Measurements from ENCODE around the gene RIMBP2.

RIMBP2 gene

GRCh38 chr12:130461839-130462557 lies 254.1 kb downstream of the RIMBP2 start:
- Histone ChIP-seq H3K27ac (ENCODE audit: low read length) (no peak overlapping the region), H3K4me1 (ENCODE audit: low read length) (no peaks in the 10 kb centered on the region), H3K4me3 (ENCODE audit: low read length) (no peak overlapping the region), H3K79me2 (ENCODE audit: low read length) (no peaks in the 10 kb centered on the region), H3F3A (ENCODE audit: insufficient read depth, low read length) (no peaks in the 10 kb centered on the region), H3K4me2 (ENCODE audit: low read depth, low read length) (no peak overlapping the region), H2AFZ (ENCODE audit: low read length) (no peak overlapping the region), H3K27me3 (replicated peaks; ENCODE audit: insufficient read depth, low read length) (no peaks in the 10 kb centered on the region), H3K9ac (ENCODE audit: low read length) (no peak overlapping the region), H3K9me2 (replicated peaks; ENCODE audit: insufficient read depth, low read length) (no peaks in the 10 kb centered on the region), H3K36me3 (replicated peaks; ENCODE audit: insufficient read depth, low read length) (no peaks in the 10 kb centered on the region), H4K20me1 (ENCODE audit: insufficient read depth, low read length) (no peaks in the 10 kb centered on the region), H3K9me3 (replicated peaks; ENCODE audit: insufficient read depth, low read length) (no peaks in the 10 kb centered on the region)
- TF ChIP-seq, protein P1, sequence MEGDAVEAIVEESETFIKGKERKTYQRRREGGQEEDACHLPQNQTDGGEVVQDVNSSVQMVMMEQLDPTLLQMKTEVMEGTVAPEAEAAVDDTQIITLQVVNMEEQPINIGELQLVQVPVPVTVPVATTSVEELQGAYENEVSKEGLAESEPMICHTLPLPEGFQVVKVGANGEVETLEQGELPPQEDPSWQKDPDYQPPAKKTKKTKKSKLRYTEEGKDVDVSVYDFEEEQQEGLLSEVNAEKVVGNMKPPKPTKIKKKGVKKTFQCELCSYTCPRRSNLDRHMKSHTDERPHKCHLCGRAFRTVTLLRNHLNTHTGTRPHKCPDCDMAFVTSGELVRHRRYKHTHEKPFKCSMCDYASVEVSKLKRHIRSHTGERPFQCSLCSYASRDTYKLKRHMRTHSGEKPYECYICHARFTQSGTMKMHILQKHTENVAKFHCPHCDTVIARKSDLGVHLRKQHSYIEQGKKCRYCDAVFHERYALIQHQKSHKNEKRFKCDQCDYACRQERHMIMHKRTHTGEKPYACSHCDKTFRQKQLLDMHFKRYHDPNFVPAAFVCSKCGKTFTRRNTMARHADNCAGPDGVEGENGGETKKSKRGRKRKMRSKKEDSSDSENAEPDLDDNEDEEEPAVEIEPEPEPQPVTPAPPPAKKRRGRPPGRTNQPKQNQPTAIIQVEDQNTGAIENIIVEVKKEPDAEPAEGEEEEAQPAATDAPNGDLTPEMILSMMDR (IDR thresholded peaks at IDR 0.05; ENCODE audit: low read length), result no peak
- TF ChIP-seq EZH2phosphoT487 (IDR thresholded peaks at IDR 0.05; ENCODE audit: low read length) (no peak), EZH2 (optimal IDR thresholded peaks at IDR 0.05; ENCODE audit: low read depth, low read length) (no peak)
- no peak for DNase-seq

GRCh38 chr12:130461447-130461815 lies 254.7 kb downstream of the RIMBP2 start:
- Histone ChIP-seq H3K9me2 (replicated peaks; ENCODE audit: insufficient read depth, low read length) (no peaks in the 10 kb centered on the region), H3K9ac (ENCODE audit: low read length) (no peak overlapping the region), H3K4me1 (ENCODE audit: low read length) (no peaks in the 10 kb centered on the region), H2AFZ (ENCODE audit: low read length) (no peak overlapping the region), H4K20me1 (ENCODE audit: insufficient read depth, low read length) (no peaks in the 10 kb centered on the region), H3K27me3 (replicated peaks; ENCODE audit: insufficient read depth, low read length) (no peaks in the 10 kb centered on the region), H3F3A (ENCODE audit: insufficient read depth, low read length) (no peaks in the 10 kb centered on the region), H3K79me2 (ENCODE audit: low read length) (no peaks in the 10 kb centered on the region), H3K9me3 (replicated peaks; ENCODE audit: insufficient read depth, low read length) (no peaks in the 10 kb centered on the region), H3K4me2 (ENCODE audit: low read depth, low read length) (no peak overlapping the region), H3K36me3 (replicated peaks; ENCODE audit: insufficient read depth, low read length) (no peaks in the 10 kb centered on the region), H3K27ac (ENCODE audit: low read length) (no peak overlapping the region), H3K4me3 (ENCODE audit: low read length) (no peak overlapping the region)
- no peak for TF ChIP-seq EZH2phosphoT487 (IDR thresholded peaks at IDR 0.05; ENCODE audit: low read length)
- TF ChIP-seq, protein P1 (IDR thresholded peaks at IDR 0.05; ENCODE audit: low read length), result no peak
- no peak for TF ChIP-seq EZH2 (optimal IDR thresholded peaks at IDR 0.05; ENCODE audit: low read depth, low read length)
- DNase-seq, result no peak

DNA sequence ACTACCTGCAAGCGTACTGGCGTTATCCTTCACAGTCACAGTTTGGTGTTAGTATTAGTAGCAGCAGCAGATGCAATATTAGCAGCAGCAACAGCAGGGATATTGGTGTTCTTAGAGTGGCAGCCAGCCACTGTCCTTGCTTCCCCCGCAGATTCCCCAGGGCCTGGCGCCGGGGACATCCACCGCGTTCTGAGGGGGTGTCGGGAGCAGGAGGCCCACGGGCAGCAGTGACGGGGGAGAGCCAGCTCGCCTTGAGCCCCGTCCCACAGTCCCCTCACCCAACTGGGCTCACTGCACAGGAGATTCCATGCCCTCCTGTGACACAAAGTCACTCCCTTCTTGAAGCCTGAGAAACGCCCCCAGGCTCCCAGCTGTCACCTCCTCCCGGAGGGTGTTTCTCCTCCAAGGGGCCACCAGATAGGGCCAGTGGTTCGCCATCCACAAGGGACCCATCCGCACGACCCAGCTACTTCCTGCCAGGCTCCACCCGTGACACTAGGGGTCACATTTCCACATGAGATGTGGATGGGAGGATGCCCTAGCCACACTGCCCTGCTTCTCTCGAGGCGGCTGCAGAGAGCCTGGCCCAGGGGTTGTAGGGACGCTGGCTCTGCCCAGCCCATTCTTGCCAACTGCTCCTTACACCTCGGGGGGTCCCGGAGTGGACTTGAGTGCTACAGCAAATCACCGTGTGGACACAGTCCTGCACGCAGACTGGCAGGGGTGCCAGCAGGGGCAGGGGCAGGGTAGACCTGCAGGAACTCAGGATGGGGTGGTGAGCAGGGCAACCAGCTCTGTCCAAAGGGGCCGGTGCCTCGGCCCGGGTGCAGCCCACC lies 255.3 kb downstream of the RIMBP2 start:
- no peak for TF ChIP-seq EZH2 (optimal IDR thresholded peaks at IDR 0.05; ENCODE audit: low read depth, low read length)
- TF ChIP-seq, protein P1 (IDR thresholded peaks at IDR 0.05; ENCODE audit: low read length), result no peak
- TF ChIP-seq EZH2phosphoT487 (IDR thresholded peaks at IDR 0.05; ENCODE audit: low read length), result no peak
- no peaks in the 10 kb centered on the region for H3F3A ChIP-seq (ENCODE audit: insufficient read depth, low read length)
- H4K20me1 ChIP-seq (ENCODE audit: insufficient read depth, low read length), result no peaks in the 10 kb centered on the region
- no peaks in the 10 kb centered on the region for H3K79me2 ChIP-seq (ENCODE audit: low read length)
- H3K27ac ChIP-seq (ENCODE audit: low read length), result no peak overlapping the region
- no peaks in the 10 kb centered on the region for H3K36me3 ChIP-seq (replicated peaks; ENCODE audit: insufficient read depth, low read length)
- DNase-seq, result no peak
- H3K27me3 ChIP-seq (replicated peaks; ENCODE audit: insufficient read depth, low read length), result no peaks in the 10 kb centered on the region
- no peak overlapping the region for H3K4me3 ChIP-seq (ENCODE audit: low read length)
- H2AFZ ChIP-seq (ENCODE audit: low read length), result no peak overlapping the region
- no peaks in the 10 kb centered on the region for H3K4me1 ChIP-seq (ENCODE audit: low read length)
- no peaks in the 10 kb centered on the region for H3K9me2 ChIP-seq (replicated peaks; ENCODE audit: insufficient read depth, low read length)
- no peaks in the 10 kb centered on the region for H3K9me3 ChIP-seq (replicated peaks; ENCODE audit: insufficient read depth, low read length)
- no peak overlapping the region for H3K4me2 ChIP-seq (ENCODE audit: low read depth, low read length)
- H3K9ac ChIP-seq (ENCODE audit: low read length), result no peak overlapping the region
